GM23338 (cell line): Measurements from ENCODE around the gene HRH3. TPM values are rescaled to one million over a fixed set of nuclear protein-coding genes. Genes with fewer than 3 reads are reported as not detected.

ENCODE experiments used
- ATAC-seq: fragments of 200-7000 bp; cut with Tn5 transposase; 3 replicates; pipeline ENCODE4 v1.9.1; 2020
- DNase-seq: peaks from one replicate; pipeline ENCODE4 v3.0.0-alpha.2; 2015; ENCODE audit warnings: low spot score
- H2AFZ ChIP-seq: fragments of 200-600 bp; sonication (generic); 2 replicates; pipeline ENCODE4 v1.8.0; 2016; ENCODE audit warnings: antibody characterized with exemption, mild to moderate bottlenecking, moderate library complexity
- H3F3A ChIP-seq: fragments of 200-600 bp; sonication (generic); replicated peaks from 2 replicates; pipeline ENCODE4 v1.8.0; 2017; ENCODE audit warnings: antibody characterized with exemption, mixed run types, low read depth
- H3K27ac ChIP-seq: fragments of 200-600 bp; sonication (generic); 2 replicates; pipeline ENCODE4 v1.6.1; 2016; ENCODE audit warnings: low read depth
- H3K27me3 ChIP-seq: fragments of 200-600 bp; sonication (generic); 2 replicates; pipeline ENCODE4 v1.8.0; 2016; ENCODE audit warnings: mild to moderate bottlenecking, mixed run types, moderate library complexity; ENCODE audit not compliant: insufficient read depth
- H3K36me3 ChIP-seq: fragments of 200-600 bp; sonication (generic); 2 replicates; pipeline ENCODE4 v1.8.0; 2016; ENCODE audit warnings: mild to moderate bottlenecking; ENCODE audit not compliant: insufficient read depth
- H3K4me1 ChIP-seq: fragments of 200-600 bp; sonication (generic); 2 replicates; pipeline ENCODE4 v1.8.0; 2016; ENCODE audit warnings: mild to moderate bottlenecking, moderate library complexity; ENCODE audit not compliant: insufficient read depth
- H3K4me2 ChIP-seq: fragments of 200-600 bp; sonication (generic); 2 replicates; pipeline ENCODE4 v1.7.1; 2017; ENCODE audit warnings: mixed run types
- H3K4me3 ChIP-seq: fragments of 200-600 bp; sonication (generic); 2 replicates; pipeline ENCODE4 v1.6.1; 2016; ENCODE audit warnings: mixed run types
- H3K79me2 ChIP-seq: fragments of 200-600 bp; sonication (generic); replicated peaks from 2 replicates; pipeline ENCODE4 v1.8.0; 2017; ENCODE audit warnings: mild to moderate bottlenecking; ENCODE audit not compliant: insufficient read depth
- H3K9me2 ChIP-seq: fragments of 200-600 bp; sonication (generic); 2 replicates; pipeline ENCODE4 v1.8.0; 2017; ENCODE audit not compliant: insufficient read depth
- H4K20me1 ChIP-seq: fragments of 200-600 bp; sonication (generic); replicated peaks from 2 replicates; pipeline ENCODE4 v1.8.0; 2017; ENCODE audit warnings: mild to moderate bottlenecking; ENCODE audit not compliant: insufficient read depth
- H3K27ac Mint-ChIP-seq: 2 replicates; pipeline ENCODE4 v1.8.0; 2020; ENCODE audit warnings: inconsistent platforms, mild to moderate bottlenecking, moderate library complexity, mixed read lengths
- H3K27me3 Mint-ChIP-seq: 3 replicates; pipeline ENCODE4 v1.8.0; 2022; ENCODE audit warnings: low read depth, mild to moderate bottlenecking, moderate library complexity, mixed read lengths, inconsistent platforms; ENCODE audit not compliant: insufficient read depth, poor library complexity
- H3K36me3 Mint-ChIP-seq: 3 replicates; pipeline ENCODE4 v1.8.0; 2021; ENCODE audit warnings: low read depth, mild to moderate bottlenecking, inconsistent platforms, moderate library complexity, mixed read lengths
- H3K4me1 Mint-ChIP-seq: 3 replicates; pipeline ENCODE4 v1.8.0; 2020; ENCODE audit warnings: mild to moderate bottlenecking, inconsistent platforms, mixed read lengths
- H3K4me3 Mint-ChIP-seq: 3 replicates; pipeline ENCODE4 v1.8.0; 2021; ENCODE audit warnings: moderate library complexity, mild to moderate bottlenecking, inconsistent platforms, mixed read lengths
- H3K9me3 Mint-ChIP-seq: 3 replicates; pipeline ENCODE4 v1.8.0; 2020; ENCODE audit warnings: moderate library complexity, mild to moderate bottlenecking, inconsistent platforms, mixed read lengths
- CTCF ChIP-seq, 2 experiments: fragments of 200-600 bp in 1 of 2; sonication (generic) in 1 of 2; conservative IDR thresholded peaks; 2 replicates each; pipeline versions ENCODE4 v1.5.1 to v1.6.1; 2016 to 2017; ENCODE audit warnings: antibody characterized with exemption in 2 of 2, low read depth in 2 of 2, mild to moderate bottlenecking in 2 of 2, moderate library complexity in 1 of 2
- ETS1 ChIP-seq: IDR thresholded peaks from 2 replicates; pipeline ENCODE4 v1.6.1; 2016; ENCODE audit warnings: antibody characterized with exemption
- EZH2phosphoT487 ChIP-seq: fragments of 200-600 bp; sonication (generic); IDR thresholded peaks from one replicate; pipeline ENCODE4 v1.8.1; 2018; ENCODE audit warnings: antibody characterized with exemption; ENCODE audit not compliant: unreplicated experiment
- POLR2AphosphoS5 ChIP-seq: IDR thresholded peaks from 2 replicates; pipeline ENCODE4 v1.6.1; 2016; ENCODE audit warnings: antibody characterized with exemption, low read depth
- ZNF462 ChIP-seq: fragments of 250-450 bp; sonication (Bioruptor Pico); IDR thresholded peaks from 2 replicates; pipeline ENCODE4 v1.5.0; 2020; ENCODE audit warnings: mild to moderate bottlenecking, moderate library complexity
- polyA plus RNA-seq: library from polyadenylated mRNA; unstranded; fragments of >200 nt; fragmentation: Nextera tagmentation; extraction: Ambion mirVana; gene quantifications from 2 replicates; pipeline ENCODE4 v1.2.1, GENCODE V29; 2016
- total RNA-seq: library from RNA; depleted of rRNA; stranded (reverse); fragments of >200 nt; shearing (Covaris generic); gene quantifications from 2 replicates; pipeline ENCODE4 v1.2.3, GENCODE V29; 2014

The HRH3 gene
- total and polyA plus RNA-seq, 2 experiments from 2014 or later = 1.5 to 5.2 TPM

- no peaks in the 10 kb centered on the region for H3K9me2 ChIP-seq
- peaks cover 7% of the 10 kb centered on the region; the same call in 1 of the 2 replicates for H3K36me3 ChIP-seq
- TF ChIP-seq ZNF462 = no peak
- no peak for TF ChIP-seq ETS1
- TF ChIP-seq POLR2AphosphoS5 = no peak
- no peak for TF ChIP-seq EZH2phosphoT487
- TF ChIP-seq CTCF (conservative IDR thresholded peaks at IDR 0.05; ENCODE audit: low read depth in 2 of 2) = no peak
- H3K27ac ChIP-seq = no peak overlapping the region
- no peaks in the 10 kb centered on the region for H3F3A ChIP-seq
- Mint-ChIP-seq H3K36me3 (peaks cover 29% of the 10 kb centered on the region), H3K27me3 (peaks cover 22% of the 10 kb centered on the region), H3K27ac (no peak overlapping the region), H3K9me3 (no peaks in the 10 kb centered on the region; the same call in 2 of the 3 replicates), H3K4me1 (no peaks in the 10 kb centered on the region), H3K4me3 (no peak overlapping the region)
- H4K20me1 ChIP-seq = no peaks in the 10 kb centered on the region
- no peak overlapping the region for H2AFZ ChIP-seq
- no peaks in the 10 kb centered on the region for H3K79me2 ChIP-seq
- ATAC-seq (no peak), DNase-seq (no peak)
- H3K4me3 ChIP-seq = no peak overlapping the region
- no peaks in the 10 kb centered on the region for H3K4me1 ChIP-seq
- no peak overlapping the region for H3K4me2 ChIP-seq
- no peaks in the 10 kb centered on the region for H3K27me3 ChIP-seq
Observed at GRCh38 chr20:62171245-62171644, 48.8 kb downstream of the HRH3 start.
